ENCODE measurements around the gene ANKMY1.
"Not testable (repeated sequence)": the region's sequence is repeated elsewhere in the genome, so short reads cannot be mapped to it uniquely, and the experiment has no call there.

Gene ANKMY1

DNA sequence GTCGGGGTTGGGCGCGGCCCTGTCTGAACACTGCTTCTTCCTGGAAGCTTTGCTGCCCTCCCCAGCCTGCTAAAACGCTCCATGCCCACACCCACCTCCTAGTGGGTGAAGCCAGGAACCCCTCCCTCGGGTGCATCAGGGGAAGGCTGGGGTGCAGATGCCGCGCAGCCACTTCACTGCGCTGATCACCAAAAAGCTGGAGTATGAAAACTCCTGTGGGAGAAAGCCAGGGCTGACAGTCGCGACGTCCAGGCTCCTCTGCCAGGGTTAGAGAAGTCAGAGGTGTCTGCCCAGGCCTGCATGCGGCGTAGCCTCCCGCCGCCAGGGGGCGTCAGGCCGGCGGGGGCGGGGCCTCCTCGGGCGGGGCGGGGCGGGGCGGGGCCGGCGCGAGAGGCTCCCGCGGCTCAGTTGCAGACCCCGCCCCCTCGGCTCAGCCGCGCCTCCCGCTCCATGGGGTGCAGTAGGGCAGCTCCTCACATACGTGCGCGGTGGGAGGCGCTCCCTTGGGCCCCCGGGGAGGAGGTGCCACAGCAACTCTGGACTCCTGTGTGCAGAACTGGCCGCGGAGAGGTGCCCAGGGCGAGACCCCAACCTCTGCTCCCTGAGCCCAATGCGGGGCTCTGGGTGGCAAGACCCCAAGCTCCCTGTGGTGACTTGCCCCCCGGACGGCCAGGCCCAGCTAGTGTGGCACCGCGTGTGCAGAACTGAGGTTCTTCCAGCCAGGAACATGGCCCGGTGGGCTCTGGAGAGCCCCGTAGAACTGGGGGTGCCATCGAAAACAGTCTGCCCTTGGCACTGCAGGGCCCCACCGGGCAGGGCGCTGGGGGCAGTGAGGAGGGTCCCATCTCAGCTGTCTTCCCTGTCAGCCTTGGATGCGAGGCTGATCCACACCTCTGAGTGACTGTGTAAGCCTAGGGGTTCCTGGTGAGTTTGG is 8.7 kb upstream of the ANKMY1 start:
- DNase-seq: no peak

DNA sequence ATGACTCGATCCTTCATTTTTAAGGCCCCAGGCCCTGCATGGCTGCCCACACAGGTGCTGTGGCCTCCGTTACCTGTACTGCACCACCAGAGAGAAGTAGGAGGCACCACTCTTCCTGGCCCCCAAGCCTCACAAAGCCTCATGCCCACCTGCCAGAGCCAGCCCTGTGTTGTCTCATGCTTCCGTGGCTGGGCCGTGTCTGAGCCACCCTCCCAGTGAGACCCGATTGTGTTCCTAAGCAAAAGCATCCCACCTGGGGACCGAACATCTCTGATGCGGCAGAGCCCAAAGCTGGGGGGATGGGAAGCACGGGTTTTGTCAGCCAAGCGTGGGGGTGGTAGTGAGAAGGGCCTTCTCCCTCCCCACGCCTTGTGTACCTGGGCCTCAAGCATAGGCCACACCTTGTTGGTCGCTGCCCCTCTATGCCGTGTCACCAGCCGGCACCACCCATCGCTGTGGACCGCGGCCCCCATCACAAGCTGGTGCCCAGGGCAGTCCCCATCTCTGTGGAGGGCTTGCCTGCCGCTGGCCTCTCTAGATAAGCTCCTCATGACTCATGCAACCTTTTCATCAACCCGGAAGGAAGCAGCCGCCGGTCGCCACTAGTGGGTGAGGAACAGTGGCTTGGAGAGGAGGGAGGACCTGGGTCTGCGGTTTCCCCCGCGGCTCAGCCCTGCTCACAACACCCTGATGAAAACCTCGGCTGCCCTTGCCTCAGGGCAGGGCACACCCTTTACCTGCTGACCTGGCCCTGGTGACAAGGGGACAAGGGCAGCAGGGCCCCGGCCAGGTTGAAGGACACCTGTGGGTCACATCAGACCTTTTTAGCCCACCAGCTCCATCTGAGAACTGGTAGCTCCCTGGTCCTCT is 7.8 kb upstream of the ANKMY1 start:
- no peak for DNase-seq

DNA sequence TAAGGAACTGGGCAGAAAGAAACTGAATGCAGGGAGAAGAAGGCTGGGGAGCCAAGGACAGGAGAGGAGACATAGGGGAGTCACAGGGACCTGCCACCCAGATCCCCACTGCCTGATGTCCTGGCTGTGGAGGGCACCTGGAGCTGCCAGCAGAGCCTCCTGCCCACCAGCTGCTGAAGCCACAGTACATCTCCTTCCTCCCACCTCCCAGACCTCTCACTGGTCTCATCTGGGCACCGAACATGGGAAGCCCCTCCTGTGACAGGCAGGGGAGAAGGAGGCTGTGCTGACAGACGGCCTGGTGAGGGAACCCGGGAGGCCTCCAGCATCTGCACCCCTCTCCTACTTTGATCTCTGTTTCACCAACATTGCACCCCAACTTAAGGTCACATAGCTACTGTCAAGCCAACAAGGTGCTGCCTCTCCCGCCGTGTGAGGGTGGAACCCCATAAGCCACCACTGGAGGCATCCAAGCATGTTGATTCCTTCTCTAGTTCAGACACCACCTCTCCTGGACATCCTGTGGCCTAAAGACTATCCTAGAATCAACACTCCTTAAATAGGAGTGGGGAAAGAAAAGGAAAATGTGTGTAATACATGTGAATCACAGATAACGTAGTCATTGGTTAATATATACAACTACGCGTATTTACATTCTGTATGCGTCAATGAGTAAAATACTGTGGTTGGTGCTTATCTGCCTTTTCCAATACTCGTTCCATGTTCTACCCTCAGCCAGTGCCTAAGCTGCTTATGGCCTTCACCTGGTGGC is 7.0 kb upstream of the ANKMY1 start:
- DNase-seq: no peak

DNA sequence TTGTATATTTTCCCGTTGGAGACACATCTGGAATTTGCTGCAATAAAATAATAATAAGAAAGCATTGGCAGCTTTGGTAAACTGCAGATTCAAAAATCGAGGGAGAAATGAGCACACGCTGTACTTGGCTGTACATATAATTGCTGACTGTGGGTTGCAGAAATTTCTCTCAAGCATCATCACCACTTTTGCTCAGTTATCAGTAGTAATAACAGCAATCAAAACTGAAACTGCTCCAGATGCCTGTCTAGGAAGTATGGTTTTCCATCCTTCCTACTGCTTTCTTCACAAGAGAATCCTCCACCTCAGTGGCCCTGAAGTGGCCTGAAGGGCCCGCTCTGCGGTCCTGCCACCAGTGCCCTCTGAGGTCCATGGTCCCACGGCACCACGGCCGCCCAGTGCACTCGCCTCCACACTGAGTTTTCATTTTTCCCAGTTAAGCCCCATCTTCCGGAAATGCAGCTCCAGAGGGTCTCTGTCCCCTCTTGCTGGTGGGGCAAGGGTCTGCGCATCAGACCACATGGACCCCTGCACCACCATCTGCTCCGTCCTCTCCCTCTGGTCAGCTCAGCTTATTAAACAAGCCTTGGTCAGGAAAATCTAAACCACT is 6.3 kb upstream of the ANKMY1 start:
- DNase-seq: no peak

DNA sequence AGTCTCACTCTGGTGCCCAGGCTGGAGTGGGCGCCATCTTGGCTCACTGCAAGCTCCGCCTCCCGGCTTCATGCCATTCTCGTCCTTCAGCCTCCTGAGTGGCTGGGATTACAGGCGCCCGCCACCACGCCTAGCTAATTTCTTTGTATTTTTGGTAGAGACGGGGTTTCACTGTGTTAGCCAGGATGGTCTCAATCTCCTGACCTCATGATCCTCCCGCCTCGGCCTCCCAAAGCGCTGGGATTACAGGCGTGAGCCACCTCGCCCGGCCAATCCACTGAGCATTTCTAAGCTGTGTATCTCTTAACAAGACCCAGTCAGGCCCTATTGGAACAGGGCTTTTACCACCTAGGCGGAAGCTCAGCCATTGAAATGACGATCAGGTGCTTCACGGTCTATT is 5.4 kb upstream of the ANKMY1 start:
- not testable (repeated sequence) for DNase-seq

DNA sequence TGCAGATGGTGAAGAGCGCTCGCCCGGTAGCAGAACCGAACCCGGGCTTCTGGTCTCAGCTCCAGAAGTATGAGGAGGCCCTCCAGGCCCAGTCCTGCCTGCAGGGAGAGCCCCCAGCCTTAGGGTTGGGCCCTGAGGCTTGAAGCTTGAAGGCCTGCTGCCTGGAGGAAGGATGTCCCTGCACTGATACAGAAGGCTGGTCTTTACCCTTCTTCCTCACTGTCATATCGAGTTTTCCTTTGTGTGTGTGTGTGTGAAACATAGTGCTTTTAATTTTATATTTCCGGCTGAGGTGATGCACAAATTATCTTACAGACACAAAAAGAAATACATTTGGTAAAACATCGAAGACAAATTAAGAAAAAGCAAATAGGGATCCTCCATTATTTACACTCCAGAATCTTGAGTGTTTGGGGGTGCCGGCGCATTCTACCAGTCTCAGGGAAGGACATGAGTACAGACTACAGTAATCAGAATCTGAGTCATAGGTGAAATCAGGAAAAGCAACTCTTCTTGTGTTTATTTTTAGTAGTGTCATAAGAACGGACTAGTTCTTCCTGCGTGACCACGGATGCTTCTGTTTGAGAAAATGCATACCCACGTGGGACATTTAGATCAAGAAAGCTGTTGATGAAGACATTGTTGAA is 3.7 kb upstream of the ANKMY1 start:
- DNase-seq: no peak

DNA sequence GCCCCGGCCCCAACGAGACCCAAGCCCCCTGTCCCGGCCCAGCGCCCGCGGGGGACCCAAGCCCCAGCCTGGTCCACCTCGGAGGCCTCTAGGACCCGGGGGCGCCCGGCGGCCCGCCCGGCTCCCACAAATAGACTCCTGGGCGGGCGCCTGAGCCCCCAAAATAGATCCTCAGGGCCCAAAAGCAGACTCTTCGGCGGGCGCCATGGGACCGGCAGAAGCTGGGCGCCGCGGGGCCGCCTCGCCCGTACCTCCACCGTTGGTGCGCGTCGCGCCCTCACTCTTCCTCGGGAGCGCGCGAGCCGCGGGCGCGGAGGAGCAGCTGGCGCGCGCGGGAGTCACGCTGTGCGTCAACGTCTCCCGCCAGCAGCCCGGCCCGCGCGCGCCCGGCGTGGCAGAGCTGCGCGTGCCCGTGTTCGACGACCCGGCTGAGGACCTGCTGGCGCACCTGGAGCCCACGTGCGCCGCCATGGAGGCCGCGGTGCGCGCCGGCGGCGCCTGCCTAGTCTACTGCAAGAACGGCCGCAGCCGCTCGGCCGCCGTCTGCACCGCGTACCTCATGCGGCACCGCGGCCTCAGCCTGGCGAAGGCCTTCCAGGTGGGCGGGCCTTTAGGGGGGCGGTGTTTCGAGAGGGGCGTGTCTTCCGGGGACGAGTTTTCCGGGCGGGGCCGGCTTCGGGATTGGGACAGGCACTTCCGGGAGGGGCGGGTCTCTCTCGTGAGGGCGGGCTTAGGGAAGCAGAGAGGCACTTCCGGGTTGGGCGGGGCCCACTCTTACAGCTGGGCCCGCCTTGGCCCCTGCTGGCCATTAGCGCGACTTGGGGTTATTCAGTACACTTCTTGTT is 2.9 kb upstream of the ANKMY1 start:
- peak; percentile 86 for DNase-seq

DNA sequence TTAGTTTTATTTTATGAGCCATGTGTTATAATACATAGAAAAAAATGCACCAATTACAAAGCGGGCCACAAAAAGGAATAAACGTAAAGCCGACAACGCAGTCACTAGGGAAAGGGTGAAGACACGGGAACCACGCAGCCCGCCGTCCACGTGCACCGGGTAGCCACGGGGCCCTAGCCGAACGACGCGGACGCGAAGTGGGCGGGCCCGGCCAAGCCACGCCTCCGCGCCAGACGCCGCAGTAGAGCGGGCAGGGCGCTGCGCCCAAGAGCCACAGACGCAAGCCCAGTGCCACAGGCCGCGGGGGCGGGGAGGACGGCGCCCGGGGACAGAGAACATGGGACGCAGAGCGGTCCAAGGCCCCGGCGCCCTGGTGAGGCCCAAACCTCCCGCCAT is 2.3 kb upstream of the ANKMY1 start, which contains the start of gene DUSP28:
TSS of gene DUSP28 (plus strand) at position 274 of the 396 bp plus-strand sequence. CDS start 328 bp downstream, outside the sequence.
- DNase-seq: peak; percentile 35

DNA sequence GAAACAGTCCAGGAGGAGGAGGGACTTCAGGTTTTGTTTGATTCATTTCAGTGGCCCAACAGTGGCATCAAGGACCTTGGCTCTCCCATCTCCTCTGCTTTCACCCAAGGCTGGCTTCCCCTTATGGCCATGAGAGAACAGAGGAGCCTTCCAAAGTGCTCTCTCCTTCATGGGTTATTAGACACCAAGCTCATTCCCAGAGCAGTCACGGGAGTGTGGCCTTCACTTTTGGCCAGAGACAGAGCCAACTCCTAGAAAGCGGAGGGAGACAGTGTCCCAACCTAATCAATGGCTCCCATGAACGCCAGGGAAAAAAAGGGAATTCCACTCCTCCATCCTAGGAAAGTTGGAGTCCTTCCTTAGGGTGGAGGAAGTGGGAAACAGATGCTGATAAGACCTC is 1.5 kb upstream of the ANKMY1 start:
- DNase-seq: no peak

DNA sequence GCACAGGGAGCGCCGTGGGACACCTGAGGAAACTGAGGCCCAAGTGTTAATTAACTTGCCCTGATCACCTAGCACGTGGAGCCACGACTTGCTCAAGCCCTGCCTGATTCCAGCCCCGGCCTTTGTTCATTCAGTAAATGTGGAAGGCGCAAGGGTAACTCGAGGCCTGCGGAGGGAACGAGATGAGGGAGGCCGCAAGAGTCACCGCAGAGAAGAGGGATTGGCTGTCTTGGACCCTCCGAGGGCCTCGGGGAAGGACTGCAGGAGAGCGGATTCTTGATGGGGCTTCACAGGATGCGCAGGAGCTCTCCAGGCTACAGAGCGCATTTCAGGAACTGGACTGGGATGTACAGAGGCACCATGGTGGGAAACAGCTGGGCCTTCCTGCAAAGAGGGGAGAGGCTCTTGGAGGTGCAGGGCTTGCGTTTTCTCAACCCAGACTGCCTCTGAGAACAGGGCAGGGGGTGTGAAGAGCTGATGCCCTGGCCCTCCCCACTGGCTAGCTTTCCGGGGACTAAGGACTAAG is 511 bp upstream of the ANKMY1 start:
- no peak for DNase-seq

DNA sequence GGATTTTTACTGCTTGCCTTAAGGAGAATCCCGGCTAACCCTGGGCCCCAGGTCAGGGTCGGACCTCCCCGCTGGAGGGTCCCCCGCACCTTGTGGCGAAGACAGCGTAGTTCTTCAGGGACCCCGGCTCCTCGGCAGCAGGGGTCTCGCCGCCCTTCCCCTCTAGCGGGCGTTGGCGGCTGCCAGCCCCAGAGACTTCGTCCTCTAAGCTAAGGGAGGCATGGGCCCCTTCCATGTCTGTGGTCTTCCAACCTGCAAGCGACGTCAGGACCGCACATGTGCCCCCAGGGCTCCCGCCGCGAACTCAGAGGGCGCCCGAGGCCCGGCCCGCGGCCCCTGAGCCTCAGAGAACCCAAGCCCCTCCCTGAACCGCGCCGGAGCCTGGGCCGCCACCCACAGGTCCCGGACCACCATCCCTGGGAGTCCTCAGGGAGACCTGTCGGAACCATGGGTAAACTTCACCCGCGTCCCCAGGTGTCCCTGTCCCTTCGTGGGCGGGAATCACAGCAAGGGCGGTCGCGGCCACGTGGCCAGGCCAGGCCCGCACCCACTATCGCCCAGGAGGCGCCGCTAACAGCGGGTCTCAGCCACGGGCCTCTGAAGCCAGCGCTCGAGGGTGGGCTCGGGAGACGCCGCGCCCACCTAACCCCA is 562 bp downstream of the ANKMY1 start:
- DNase-seq: no peak

DNA sequence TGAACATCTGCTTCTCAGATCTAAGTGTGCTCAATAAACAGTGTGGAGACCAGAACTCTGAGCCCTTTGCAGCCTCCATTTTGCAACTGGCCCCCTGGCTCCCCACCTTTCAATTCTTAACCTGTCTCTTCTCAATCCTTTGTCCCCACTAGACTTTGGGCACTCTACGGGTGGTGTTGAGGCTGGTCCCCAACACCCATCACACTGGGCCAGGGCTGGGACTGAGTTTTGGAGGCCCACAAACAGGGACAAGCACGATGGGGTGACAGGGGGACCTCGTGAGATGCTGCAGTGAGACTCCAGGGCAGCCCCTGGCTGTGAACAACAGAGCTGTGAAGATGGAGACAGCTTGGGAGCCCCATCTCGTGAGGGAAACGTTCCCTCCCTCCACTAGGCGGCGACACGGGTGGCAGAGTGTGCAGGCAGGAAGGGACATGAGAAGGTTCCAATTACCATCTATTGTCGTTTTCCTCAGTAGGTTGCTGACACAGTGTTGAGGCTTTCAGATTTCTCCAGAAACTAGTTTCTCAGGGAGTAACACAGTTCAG is 1.2 kb downstream of the ANKMY1 start:
- no peak for DNase-seq

DNA sequence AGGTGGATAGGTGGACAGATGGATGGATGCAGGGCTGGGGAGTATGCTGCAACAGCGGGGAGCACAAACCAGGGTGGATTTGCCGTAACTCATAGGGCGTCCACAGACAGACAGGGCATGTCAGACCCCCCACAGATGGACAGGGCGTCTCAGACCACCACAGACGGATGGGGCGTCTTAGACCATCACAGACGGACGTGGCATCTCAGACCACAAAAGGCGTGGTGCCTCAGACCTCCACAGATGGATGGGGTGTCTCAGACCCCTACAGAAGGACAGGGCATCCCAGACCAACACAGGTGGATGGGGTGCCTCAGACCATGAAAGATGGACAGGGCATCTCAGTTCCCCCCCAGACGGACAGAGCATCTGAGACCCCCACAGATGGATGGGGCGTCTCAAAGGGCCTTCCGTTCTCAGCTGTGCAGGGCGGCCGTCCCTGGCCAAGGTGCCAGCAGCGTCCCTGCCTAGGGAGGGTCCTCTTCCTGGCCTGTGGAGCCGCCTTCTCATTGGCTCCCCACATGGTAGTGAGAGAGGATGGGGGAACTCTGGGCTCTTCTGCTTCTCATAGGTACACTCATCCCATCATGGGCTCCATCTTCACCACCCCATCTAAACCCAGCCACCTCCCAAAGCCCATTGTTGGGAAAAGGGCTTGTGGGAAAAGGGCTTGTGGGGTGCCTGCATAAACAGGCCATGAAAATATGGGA is 2.1 kb downstream of the ANKMY1 start:
- DNase-seq: no peak

DNA sequence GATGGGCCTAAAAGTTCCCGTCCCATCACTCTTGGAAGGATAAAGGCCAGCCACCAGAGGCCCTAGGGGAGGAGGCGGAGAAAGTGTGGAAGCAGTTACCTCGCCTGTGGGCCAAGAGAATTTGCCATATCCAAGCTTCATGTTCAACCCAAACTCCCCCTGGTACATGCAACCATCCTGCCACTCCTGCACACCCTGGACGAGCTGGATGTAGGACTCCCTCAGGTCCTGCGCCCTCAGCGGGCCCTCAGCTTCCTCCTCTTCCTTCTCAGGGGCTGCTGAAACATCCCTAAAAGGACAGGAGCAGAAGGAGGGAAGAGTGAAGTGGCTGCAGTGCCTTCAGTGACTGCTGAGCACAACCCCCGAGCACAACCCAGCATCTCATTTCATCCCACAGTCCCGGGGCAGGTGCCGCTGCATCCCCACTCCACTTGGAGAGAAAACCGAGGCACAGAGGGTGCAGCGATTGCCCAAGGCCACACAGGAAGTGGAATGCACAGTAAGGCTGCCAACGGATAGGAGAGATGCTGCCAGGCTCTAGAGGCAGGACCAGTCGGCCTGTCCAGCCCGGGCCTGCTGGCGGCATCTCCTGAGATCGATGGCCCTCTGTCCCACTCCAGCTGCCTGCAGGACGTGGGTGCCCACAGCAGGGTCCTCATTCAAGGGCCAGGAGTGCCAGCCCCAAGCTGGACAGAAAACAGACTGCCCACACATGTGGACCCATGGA is 2.9 kb downstream of the ANKMY1 start:
- no peak for DNase-seq

DNA sequence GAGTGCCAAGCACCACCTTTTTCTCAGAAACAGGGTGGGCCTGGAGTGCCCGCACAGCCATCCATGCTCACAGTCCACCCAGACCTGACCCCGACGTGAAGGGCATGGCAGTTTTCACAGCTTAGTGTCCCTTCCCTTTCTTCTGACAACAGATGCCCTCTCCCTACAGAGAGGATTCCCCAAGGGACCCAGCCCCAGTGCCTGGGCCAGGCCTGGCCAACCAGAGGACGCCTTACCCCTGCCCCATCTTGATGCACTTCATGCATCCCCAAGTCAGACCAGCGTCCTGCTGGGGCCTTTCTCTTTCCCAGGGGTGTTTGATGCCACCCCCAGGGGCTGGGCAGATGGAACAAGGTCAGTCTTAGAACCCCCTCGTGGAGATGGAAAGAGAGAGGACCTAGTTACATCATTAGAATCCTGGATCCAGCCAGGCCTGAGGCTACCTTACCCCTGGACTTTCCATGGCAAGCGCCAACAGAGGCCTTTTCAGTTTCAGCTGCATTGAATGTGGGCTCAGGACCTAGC is 3.8 kb downstream of the ANKMY1 start:
- no peak for DNase-seq

DNA sequence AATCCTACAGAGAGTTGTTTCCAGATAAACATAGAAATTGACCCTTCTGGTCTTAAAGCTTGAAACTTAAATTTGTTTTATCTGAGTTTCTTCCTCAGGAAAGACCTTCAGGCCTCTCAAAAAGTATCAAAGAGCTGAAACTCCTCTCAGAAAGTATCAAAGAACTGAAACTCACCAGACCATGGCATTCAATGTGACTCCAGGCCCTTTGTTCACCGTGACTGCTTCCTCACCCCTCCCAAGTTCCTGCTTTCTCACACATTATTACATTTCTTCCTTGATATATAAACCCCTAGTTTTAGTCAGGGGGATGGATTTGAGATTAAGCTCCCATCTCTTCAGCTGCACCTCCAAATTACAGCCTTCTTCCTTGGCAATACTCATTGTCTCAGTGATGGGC is 6.0 kb downstream of the ANKMY1 start:
- no peak for DNase-seq

DNA sequence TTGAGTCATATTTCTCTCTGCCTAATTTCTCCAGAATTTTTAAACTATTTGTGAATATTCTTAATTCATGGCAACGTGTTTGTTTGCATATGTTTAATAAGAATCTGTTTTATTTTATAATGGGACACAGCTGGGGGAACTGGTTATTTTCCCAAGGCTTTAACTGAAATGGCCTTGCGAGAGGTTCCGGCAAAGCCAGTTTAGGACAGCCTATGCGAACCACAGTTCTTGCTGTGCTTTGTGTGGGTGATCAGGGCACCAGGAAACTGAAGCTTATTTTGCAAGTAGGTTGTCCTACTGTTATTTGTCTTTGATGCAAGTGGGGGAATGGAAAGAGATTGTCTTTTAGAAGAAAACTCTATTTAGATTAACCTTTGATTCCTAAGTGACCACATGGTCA is 6.5 kb downstream of the ANKMY1 start:
- DNase-seq: no peak

DNA sequence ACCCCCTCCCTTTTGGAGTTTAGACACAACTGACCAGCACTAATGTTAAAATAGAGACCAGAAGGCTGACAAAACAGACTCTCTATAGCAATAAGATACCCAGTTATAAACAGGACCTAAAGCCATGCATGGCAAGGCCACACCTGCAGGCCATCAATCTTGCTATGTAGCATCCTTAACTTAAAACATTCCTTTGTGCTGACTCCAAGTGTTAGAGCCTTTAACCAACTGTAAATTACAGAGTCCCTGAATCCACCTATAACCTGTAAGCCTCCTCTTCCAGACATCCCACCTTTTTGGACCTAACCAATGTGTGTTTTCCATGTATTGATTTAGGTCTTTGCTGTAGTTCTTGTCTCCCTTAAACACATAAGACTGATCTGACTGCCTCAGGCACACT is 17.9 kb downstream of the ANKMY1 start:
- DNase-seq: no peak
